HepG2 (cell line): ENCODE data around the gene FAM118B.

Experiments used
- CHD2 ChIP-seq: IDR thresholded peaks from 2 replicates; pipeline ENCODE4 v1.6.1; 2011; ENCODE audit warnings: low read depth, low read length, improper control_type of control experiment
- EP300 ChIP-seq, 3 experiments: sonication (generic) in 1 of 3; formaldehyde crosslinking in 1 of 3; IDR thresholded peaks; 2 replicates each; pipeline versions ENCODE4 v1.5.1 to v1.6.1; 2011 to 2020; ENCODE audit warnings: low read depth in 2 of 3, low read length in 2 of 3, borderline replicate concordance in 1 of 3, improper control_type of control experiment in 1 of 3, mild to moderate bottlenecking in 1 of 3, missing genetic modification reagents in 1 of 3, moderate library complexity in 1 of 3
- ETV6 ChIP-seq: sonication (generic); formaldehyde crosslinking; conservative IDR thresholded peaks from 2 replicates; pipeline ENCODE4 v1.4.0; 2020; ENCODE audit warnings: missing genetic modification reagents
- HDAC1 ChIP-seq: sonication (generic); formaldehyde crosslinking; IDR thresholded peaks from 2 replicates; pipeline ENCODE4 v1.5.1; 2020; ENCODE audit warnings: mild to moderate bottlenecking, missing genetic modification reagents
- HNRNPUL1 ChIP-seq: fragments of 200-400 bp; formaldehyde crosslinking; IDR thresholded peaks from 2 replicates; pipeline ENCODE4 v1.6.1; 2017; ENCODE audit warnings: low read depth, mild to moderate bottlenecking, low read length, moderate library complexity
- JUND ChIP-seq: sonication (generic); formaldehyde crosslinking; IDR thresholded peaks from 2 replicates; pipeline ENCODE4 v1.8.0; 2022; ENCODE audit warnings: mild to moderate bottlenecking, missing genetic modification reagents
- MYC ChIP-seq: sonication (generic); formaldehyde crosslinking; IDR thresholded peaks from 2 replicates; pipeline ENCODE4 v1.9.0; 2021; ENCODE audit warnings: missing genetic modification reagents, borderline replicate concordance
- PAX8 ChIP-seq: sonication (generic); formaldehyde crosslinking; IDR thresholded peaks from 2 replicates; pipeline ENCODE4 v1.8.0; 2022; ENCODE audit warnings: mild to moderate bottlenecking, missing genetic modification reagents, borderline replicate concordance
- POLR2A ChIP-seq, 2 experiments: IDR thresholded peaks; 2 replicates each; pipeline ENCODE4 v1.6.1; 2011; ENCODE audit warnings: low read depth in 2 of 2, low read length in 2 of 2, mild to moderate bottlenecking in 1 of 2, moderate library complexity in 1 of 2; ENCODE audit not compliant: insufficient read depth in 1 of 2
- ZBTB8A ChIP-seq: sonication (generic); formaldehyde crosslinking; IDR thresholded peaks from 2 replicates; pipeline ENCODE4 v1.4.0; 2020; ENCODE audit warnings: mild to moderate bottlenecking, low read depth, missing genetic modification reagents, borderline replicate concordance
- TF ChIP-seq, protein P1 (sequence below): sonication (generic); formaldehyde crosslinking; IDR thresholded peaks from 2 replicates; pipeline ENCODE4 v1.5.0; 2020; ENCODE audit warnings: mild to moderate bottlenecking, missing genetic modification reagents, moderate library complexity
- TF ChIP-seq, protein P2 (sequence below): sonication (generic); formaldehyde crosslinking; IDR thresholded peaks from 2 replicates; pipeline ENCODE4 v1.4.0; 2020; ENCODE audit warnings: missing genetic modification reagents
- TF ChIP-seq, protein P3 (sequence below): sonication (generic); formaldehyde crosslinking; IDR thresholded peaks from 2 replicates; pipeline ENCODE4 v1.4.0; 2020; ENCODE audit warnings: mild to moderate bottlenecking, missing genetic modification reagents
- TF ChIP-seq, protein P4 (sequence below): sonication (generic); formaldehyde crosslinking; conservative IDR thresholded peaks from 2 replicates; pipeline ENCODE4 v1.4.0; 2020; ENCODE audit warnings: missing genetic modification reagents

DNA sequence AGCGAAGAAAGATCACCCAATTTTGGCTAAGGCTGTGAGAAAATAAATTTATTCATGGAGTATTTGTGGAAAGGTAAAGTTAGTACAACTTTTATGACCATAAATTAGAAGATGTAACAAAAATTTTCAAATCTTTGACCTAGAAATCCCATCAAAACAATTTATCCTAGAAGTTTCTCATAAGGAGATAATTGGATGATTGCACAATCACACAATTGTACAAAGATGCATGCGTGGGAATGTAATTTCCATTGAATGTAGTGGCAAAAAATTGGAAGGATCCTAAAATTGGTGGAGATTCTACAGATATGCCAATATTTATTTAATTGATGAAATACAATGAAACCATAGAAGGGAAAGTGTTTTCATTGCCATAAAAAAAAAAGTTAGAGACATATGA, 45.6 kb downstream of the FAM118B start:
- TF ChIP-seq HDAC1 (CRISPR knock-in tag) = no peak
- TF ChIP-seq POLR2A (IDR thresholded peaks at IDR 0.05; ENCODE audit: insufficient read depth in 1 of 2, low read depth in 2 of 2, low read length in 2 of 2) = no peak
- no peak for TF ChIP-seq HNRNPUL1
- no peak for TF ChIP-seq JUND (CRISPR knock-in tag)
- no peak for TF ChIP-seq CHD2
- TF ChIP-seq MYC = no peak
- TF ChIP-seq, protein P1, sequence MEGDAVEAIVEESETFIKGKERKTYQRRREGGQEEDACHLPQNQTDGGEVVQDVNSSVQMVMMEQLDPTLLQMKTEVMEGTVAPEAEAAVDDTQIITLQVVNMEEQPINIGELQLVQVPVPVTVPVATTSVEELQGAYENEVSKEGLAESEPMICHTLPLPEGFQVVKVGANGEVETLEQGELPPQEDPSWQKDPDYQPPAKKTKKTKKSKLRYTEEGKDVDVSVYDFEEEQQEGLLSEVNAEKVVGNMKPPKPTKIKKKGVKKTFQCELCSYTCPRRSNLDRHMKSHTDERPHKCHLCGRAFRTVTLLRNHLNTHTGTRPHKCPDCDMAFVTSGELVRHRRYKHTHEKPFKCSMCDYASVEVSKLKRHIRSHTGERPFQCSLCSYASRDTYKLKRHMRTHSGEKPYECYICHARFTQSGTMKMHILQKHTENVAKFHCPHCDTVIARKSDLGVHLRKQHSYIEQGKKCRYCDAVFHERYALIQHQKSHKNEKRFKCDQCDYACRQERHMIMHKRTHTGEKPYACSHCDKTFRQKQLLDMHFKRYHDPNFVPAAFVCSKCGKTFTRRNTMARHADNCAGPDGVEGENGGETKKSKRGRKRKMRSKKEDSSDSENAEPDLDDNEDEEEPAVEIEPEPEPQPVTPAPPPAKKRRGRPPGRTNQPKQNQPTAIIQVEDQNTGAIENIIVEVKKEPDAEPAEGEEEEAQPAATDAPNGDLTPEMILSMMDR (CRISPR knock-in tag) = no peak
- TF ChIP-seq EP300 (IDR thresholded peaks at IDR 0.05; ENCODE audit: low read depth in 2 of 2, low read length in 2 of 2) = no peak
- no peak for TF ChIP-seq EP300 (CRISPR knock-in tag; IDR thresholded peaks at IDR 0.05; ENCODE audit: borderline replicate concordance)
- TF ChIP-seq ETV6 = no peak
- TF ChIP-seq, protein P2, sequence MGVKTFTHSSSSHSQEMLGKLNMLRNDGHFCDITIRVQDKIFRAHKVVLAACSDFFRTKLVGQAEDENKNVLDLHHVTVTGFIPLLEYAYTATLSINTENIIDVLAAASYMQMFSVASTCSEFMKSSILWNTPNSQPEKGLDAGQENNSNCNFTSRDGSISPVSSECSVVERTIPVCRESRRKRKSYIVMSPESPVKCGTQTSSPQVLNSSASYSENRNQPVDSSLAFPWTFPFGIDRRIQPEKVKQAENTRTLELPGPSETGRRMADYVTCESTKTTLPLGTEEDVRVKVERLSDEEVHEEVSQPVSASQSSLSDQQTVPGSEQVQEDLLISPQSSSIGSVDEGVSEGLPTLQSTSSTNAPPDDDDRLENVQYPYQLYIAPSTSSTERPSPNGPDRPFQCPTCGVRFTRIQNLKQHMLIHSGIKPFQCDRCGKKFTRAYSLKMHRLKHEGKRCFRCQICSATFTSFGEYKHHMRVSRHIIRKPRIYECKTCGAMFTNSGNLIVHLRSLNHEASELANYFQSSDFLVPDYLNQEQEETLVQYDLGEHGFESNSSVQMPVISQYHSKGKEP (CRISPR knock-in tag) = no peak
- TF ChIP-seq ZBTB8A = no peak
- TF ChIP-seq, protein P3, sequence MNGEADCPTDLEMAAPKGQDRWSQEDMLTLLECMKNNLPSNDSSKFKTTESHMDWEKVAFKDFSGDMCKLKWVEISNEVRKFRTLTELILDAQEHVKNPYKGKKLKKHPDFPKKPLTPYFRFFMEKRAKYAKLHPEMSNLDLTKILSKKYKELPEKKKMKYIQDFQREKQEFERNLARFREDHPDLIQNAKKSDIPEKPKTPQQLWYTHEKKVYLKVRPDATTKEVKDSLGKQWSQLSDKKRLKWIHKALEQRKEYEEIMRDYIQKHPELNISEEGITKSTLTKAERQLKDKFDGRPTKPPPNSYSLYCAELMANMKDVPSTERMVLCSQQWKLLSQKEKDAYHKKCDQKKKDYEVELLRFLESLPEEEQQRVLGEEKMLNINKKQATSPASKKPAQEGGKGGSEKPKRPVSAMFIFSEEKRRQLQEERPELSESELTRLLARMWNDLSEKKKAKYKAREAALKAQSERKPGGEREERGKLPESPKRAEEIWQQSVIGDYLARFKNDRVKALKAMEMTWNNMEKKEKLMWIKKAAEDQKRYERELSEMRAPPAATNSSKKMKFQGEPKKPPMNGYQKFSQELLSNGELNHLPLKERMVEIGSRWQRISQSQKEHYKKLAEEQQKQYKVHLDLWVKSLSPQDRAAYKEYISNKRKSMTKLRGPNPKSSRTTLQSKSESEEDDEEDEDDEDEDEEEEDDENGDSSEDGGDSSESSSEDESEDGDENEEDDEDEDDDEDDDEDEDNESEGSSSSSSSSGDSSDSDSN = no peak
- no peak for TF ChIP-seq PAX8 (CRISPR knock-in tag)
- TF ChIP-seq, protein P4, sequence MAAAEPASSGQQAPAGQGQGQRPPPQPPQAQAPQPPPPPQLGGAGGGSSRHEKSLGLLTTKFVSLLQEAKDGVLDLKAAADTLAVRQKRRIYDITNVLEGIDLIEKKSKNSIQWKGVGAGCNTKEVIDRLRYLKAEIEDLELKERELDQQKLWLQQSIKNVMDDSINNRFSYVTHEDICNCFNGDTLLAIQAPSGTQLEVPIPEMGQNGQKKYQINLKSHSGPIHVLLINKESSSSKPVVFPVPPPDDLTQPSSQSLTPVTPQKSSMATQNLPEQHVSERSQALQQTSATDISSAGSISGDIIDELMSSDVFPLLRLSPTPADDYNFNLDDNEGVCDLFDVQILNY = no peak
